GM12873 (cell line): Measurements from ENCODE around the gene PIK3AP1.

ENCODE experiments used
- CTCF ChIP-seq: IDR thresholded peaks from 2 replicates; pipeline ENCODE4 v1.5.1; 2012; ENCODE audit warnings: low read depth, mild to moderate bottlenecking, moderate library complexity, low read length, control low read depth; ENCODE audit not compliant: insufficient read depth; ENCODE audit errors: missing control alignments

Gene PIK3AP1

GRCh38 chr10:96598846-96599245 is 121.5 kb downstream of the PIK3AP1 start:
- no peak for TF ChIP-seq CTCF

GRCh38 chr10:96596422-96597407 is 123.6 kb downstream of the PIK3AP1 start:
- TF ChIP-seq CTCF, result no peak

- no peak for TF ChIP-seq CTCF
These were observed 124.6 kb downstream of the PIK3AP1 start for GRCh38 chr10:96595741-96596140.

GRCh38 chr10:96591946-96592345 is 128.4 kb downstream of the PIK3AP1 start:
- no peak for TF ChIP-seq CTCF

GRCh38 chr10:96588616-96589419 is 131.5 kb downstream of the PIK3AP1 start:
- no peak for TF ChIP-seq CTCF

GRCh38 chr10:96588060-96588554 is 132.2 kb downstream of the PIK3AP1 start:
- TF ChIP-seq CTCF, result no peak
